T-cell (primary cell): ENCODE results near the gene KMT2D. TPM values are rescaled to one million over a fixed set of nuclear protein-coding genes. Genes with fewer than 3 reads are reported as not detected.

ENCODE experiments used
- ATAC-seq, 4 experiments: fragments of 200-7000 bp in 3 of 4; fragments of 150-1000 bp in 1 of 4; cut with Tn5 transposase; replicated peaks in 1 of 4; 1 replicate in 3 of 4; 2 replicates in 1 of 4; pipeline ENCODE4 v1.10.0; 2021; ENCODE audit warnings: moderate library complexity in 3 of 4, mild to moderate bottlenecking in 2 of 4, moderate number of reproducible peaks in 1 of 4
- CTCF ChIA-PET, 2 donors: fragments of 300-600 bp; sonication (Branson Sonifier 250); formaldehyde crosslinking; loops; one replicate each; lab custom pipeline; 2022; ENCODE audit warnings: antibody characterized with exemption in 2 of 2; lab: Charles Lee
- POLR2A ChIA-PET, 2 donors: fragments of 300-600 bp; sonication (Branson Sonifier 250); formaldehyde crosslinking; loops; one replicate each; lab custom pipeline; 2022; ENCODE audit warnings: antibody characterized with exemption in 2 of 2; lab: Charles Lee
- DNase-seq, 35 experiments: peaks; one replicate each; pipeline versions ENCODE4 v3.0.0 to v3.0.0-alpha.2; 2013 to 2023
- H3K27ac ChIP-seq: one replicate; pipeline ENCODE4 v1.5.1; 2013; ENCODE audit warnings: low read length
- H3K27me3 ChIP-seq, 2 experiments: replicated peaks in 1 of 2; 1 replicate in 1 of 2; 2 replicates in 1 of 2; pipeline versions ENCODE4 v1.6.1 to v1.7.0; 2013; ENCODE audit warnings: low read length in 1 of 2, mixed read lengths in 1 of 2; ENCODE audit not compliant: control insufficient read depth in 2 of 2, insufficient read depth in 2 of 2; ENCODE audit errors: extremely low read depth in 1 of 2
- H3K36me3 ChIP-seq, 2 donors: 1 replicate in 1 of 2; 2 replicates in 1 of 2; pipeline versions ENCODE4 v1.6.1 to v1.7.0; 2013; ENCODE audit warnings: low read length in 1 of 2; ENCODE audit not compliant: control insufficient read depth in 2 of 2, insufficient read depth in 1 of 2; ENCODE audit errors: extremely low read depth in 1 of 2
- H3K4me1 ChIP-seq, 2 experiments: 1 replicate in 1 of 2; 2 replicates in 1 of 2; pipeline versions ENCODE4 v1.6.1 to v1.7.0; 2013; ENCODE audit warnings: low read length in 2 of 2, mixed read lengths in 1 of 2; ENCODE audit not compliant: insufficient read depth in 2 of 2, control insufficient read depth in 1 of 2; ENCODE audit errors: extremely low read depth in 1 of 2
- H3K4me3 ChIP-seq, 2 donors: 1 replicate in 1 of 2; 2 replicates in 1 of 2; pipeline versions ENCODE4 v1.5.1 to v1.7.0; 2013; ENCODE audit warnings: mild to moderate bottlenecking in 2 of 2, low read length in 1 of 2, moderate library complexity in 1 of 2; ENCODE audit not compliant: control insufficient read depth in 1 of 2; ENCODE audit errors: extremely low read depth in 1 of 2
- H3K9me3 ChIP-seq: 2 replicates; pipeline ENCODE4 v1.7.0; 2013
- H3K27ac Mint-ChIP-seq, 2 donors: one replicate each; pipeline ENCODE4 v1.8.0; 2020 to 2021; ENCODE audit warnings: mild to moderate bottlenecking in 2 of 2, mixed read lengths in 2 of 2
- H3K27me3 Mint-ChIP-seq, 2 donors: one replicate each; pipeline ENCODE4 v1.8.0; 2021 to 2022; ENCODE audit warnings: mixed read lengths in 2 of 2
- H3K36me3 Mint-ChIP-seq: one replicate; pipeline ENCODE4 v1.8.0; 2021; ENCODE audit warnings: mixed read lengths
- H3K4me1 Mint-ChIP-seq, 3 donors: one replicate each; pipeline ENCODE4 v1.8.0; 2020 to 2022; ENCODE audit warnings: mixed read lengths in 3 of 3, mild to moderate bottlenecking in 1 of 3
- H3K4me3 Mint-ChIP-seq, 3 donors: one replicate each; pipeline ENCODE4 v1.8.0; 2020 to 2022; ENCODE audit warnings: mild to moderate bottlenecking in 3 of 3, mixed read lengths in 3 of 3, moderate library complexity in 3 of 3
- H3K9me3 Mint-ChIP-seq, 3 donors: one replicate each; pipeline ENCODE4 v1.8.0; 2020 to 2022; ENCODE audit warnings: mixed read lengths in 3 of 3
- WGBS: methylation state at CpG from one replicate; pipeline ENCODE4 v1.1.5; 2013; ENCODE audit warnings: missing lambda C conversion rate; ENCODE audit not compliant: insufficient coverage; 5-methylcytosine and 5-hydroxymethylcytosine counted together
- total RNA-seq, 35 experiments: library from RNA in 6 of 35; stranded (reverse) in 6 of 35; fragments of 120-200 nt in 1 of 35; gene quantifications; one replicate each; pipeline versions ENCODE4 v1.2.1 to v1.2.4 and lab custom pipeline; 2013 to 2026

The KMT2D gene
- total RNA-seq, 5 donors from 2014 or later (not counting 1 experiment from before 2014, with no cell fraction given): 135 to 161 (median 152) TPM

DNA sequence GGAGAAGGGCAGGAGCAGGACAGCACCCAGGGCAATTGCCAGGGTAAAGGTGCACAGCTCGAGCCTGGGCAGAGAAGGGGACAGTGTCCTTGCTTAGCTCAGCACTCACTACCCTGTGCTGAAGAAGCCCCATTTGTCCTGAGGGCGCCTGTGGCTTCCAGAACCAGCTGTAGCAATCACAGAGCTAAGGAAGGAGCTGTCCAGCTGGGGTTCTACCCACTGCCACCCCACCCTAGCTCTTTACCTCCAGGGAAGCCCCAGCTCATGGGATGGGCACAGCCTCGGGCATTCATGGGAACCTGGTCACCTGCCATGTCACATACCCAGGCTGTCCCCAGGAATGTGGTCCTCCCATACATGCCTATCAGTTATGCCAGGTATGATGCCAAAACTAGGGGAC, 44.2 kb upstream of the KMT2D start:
- H3K4me1 Mint-ChIP-seq: peaks cover 35 to 43% (median 36%) of the 10 kb centered on the region in 3 donors
- no peaks in the 10 kb centered on the region for H3K9me3 Mint-ChIP-seq
- Histone ChIP-seq H3K27me3 (no peaks in the 10 kb centered on the region), H3K9me3 (no peaks in the 10 kb centered on the region), H3K4me1 (peaks cover 5 to 26% of the 10 kb centered on the region in 2 experiments), H3K36me3 (peaks cover 18 to 76% of the 10 kb centered on the region in 2 donors), H3K4me3 (no peak overlapping the region), H3K27ac (no peak overlapping the region)
- WGBS: 56% methylated on average over 3 of the region's 3 CpGs
- H3K36me3 Mint-ChIP-seq: peaks cover 53% of the 10 kb centered on the region
- no peak for ATAC-seq
- H3K27me3 Mint-ChIP-seq: no peaks in the 10 kb centered on the region
- no peak overlapping the region for H3K27ac Mint-ChIP-seq
- no peak for DNase-seq
- CTCF ChIA-PET: interaction anchor here (0.6 to 1.3 kb wide), 7 partner anchors 10 to 149 kb away, joined by 3 to 5 read pairs (median 3); partner anchors contain the start of gene DHH (in 1 of the 2)
- H3K4me3 Mint-ChIP-seq: no peak overlapping the region
- POLR2A ChIA-PET: no interaction called here

DNA sequence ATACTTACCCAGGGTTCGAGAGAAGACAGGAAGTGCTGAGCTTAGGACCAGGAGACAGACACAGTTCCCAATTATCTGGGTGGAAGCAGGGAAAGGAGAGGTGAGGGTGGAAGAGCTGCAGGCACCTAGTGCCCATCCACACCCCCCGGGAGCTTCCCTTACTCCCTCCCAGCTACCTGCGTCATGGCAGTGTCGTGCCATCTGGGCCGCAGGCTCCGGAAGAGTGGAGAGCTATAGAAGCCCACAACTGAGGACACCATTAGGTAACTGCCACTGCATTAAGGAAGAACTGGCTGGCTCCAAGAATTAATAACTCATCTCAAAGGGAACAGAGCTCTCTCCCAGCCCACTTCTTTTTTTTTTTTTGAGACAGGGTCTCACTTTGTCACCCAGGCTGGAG, 39.8 kb upstream of the KMT2D start:
- H3K27ac ChIP-seq: no peak overlapping the region
- peaks cover 22 to 81% of the 10 kb centered on the region in 2 donors for H3K36me3 ChIP-seq
- ChIA-PET CTCF (interaction anchor here (0.7 to 2.1 kb wide), 9 partner anchors 9 to 37 kb away, joined by 3 to 9 read pairs (median 6); partner anchors contain the start of gene LMBR1L (in 1 of the 2)), POLR2A (interaction anchor here in 1 of 2 donors (0.6 to 2.2 kb wide), 2 partner anchors 10 to 18 kb away, joined by 7 to 10 read pairs; no protein-coding TSS in a partner anchor)
- no peaks in the 10 kb centered on the region for H3K9me3 ChIP-seq
- Mint-ChIP-seq H3K27ac (no peak overlapping the region), H3K36me3 (peaks cover 61% of the 10 kb centered on the region), H3K27me3 (peaks cover under 1 to 4% of the 10 kb centered on the region in 2 donors), H3K4me1 (peaks cover 0 to 10% (median 8%) of the 10 kb centered on the region in 3 donors), H3K9me3 (no peaks in the 10 kb centered on the region), H3K4me3 (no peak overlapping the region)
- H3K4me1 ChIP-seq: no peaks in the 10 kb centered on the region
- ATAC-seq (no peak), DNase-seq (no peak)
- H3K27me3 ChIP-seq: no peaks in the 10 kb centered on the region
- H3K4me3 ChIP-seq: no peak overlapping the region
- 100% methylated on average over 1 of the region's 6 CpGs for WGBS

DNA sequence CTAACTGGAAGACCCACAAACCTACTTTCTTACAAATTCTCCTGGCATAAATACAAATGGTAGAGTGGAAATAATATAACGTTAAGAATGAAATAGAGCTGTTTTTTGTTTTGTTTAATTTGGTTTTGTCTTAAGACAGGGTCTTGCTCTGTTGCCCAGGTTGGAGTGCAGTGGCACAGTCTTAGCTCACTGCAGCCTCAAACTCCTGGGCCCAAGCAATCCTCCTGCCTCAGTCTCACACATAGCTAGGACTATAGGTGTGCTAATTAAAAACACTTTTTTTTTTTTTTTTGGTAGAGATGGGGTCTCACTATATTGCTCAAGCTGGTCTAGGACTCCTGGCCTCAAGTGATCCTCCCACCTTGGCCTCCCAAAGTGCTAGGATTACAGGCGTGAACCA, 38.1 kb upstream of the KMT2D start:
- Mint-ChIP-seq H3K36me3 (peaks cover 56% of the 10 kb centered on the region), H3K4me1 (peaks cover 8 to 18% (median 10%) of the 10 kb centered on the region in 3 donors), H3K27me3 (peaks cover 10 to 15% of the 10 kb centered on the region in 2 donors), H3K4me3 (no peak overlapping the region), H3K9me3 (no peaks in the 10 kb centered on the region), H3K27ac (no peak overlapping the region)
- no peaks in the 10 kb centered on the region for H3K9me3 ChIP-seq
- ChIA-PET POLR2A (interaction anchor here (0.5 to 2.2 kb wide), 4 partner anchors 11 to 107 kb away, joined by 3 to 13 read pairs (median 9); no protein-coding TSS in a partner anchor), CTCF (interaction anchor here (0.5 to 2.1 kb wide), 18 partner anchors 9 to 347 kb away, joined by 3 to 11 read pairs (median 5); partner anchors contain the start of genes DDX23 (in 1 of the 2) and TUBA1B (in 1 of the 2))
- H3K27me3 ChIP-seq: peaks cover 0 to 14% of the 10 kb centered on the region in 2 experiments
- no peak for ATAC-seq
- DNase-seq: no peak
- H3K4me3 ChIP-seq: no peak overlapping the region
- peaks cover 19 to 64% of the 10 kb centered on the region in 2 donors for H3K36me3 ChIP-seq
- H3K27ac ChIP-seq: no peak overlapping the region
- no CpG with 5 or more reads among the region's 2 CpGs for WGBS
- peaks cover 0 to 11% of the 10 kb centered on the region in 2 experiments for H3K4me1 ChIP-seq

DNA sequence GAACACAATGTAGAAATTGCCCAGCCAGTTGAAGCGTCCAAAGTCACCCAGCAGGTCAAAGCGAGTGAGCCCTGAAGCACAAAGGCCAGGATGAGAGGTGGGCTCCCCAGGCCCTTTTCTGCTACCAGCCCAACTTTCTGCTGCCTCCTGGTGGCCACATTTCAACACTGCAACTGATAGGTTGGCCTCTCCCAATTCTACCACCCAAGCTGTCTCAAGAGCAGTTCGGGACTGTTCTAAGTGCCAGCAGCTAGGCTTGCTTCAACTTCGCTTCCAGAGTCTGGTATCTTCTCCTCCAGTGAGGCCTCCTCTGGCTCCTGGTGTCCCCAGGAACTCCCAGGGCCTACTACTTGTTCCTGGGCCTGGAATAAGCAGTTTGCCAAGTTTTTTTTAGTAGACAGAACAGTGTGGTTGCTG, 37.4 kb upstream of the KMT2D start:
- peaks cover 19 to 58% of the 10 kb centered on the region in 2 donors for H3K36me3 ChIP-seq
- Mint-ChIP-seq H3K36me3 (peaks cover 51% of the 10 kb centered on the region), H3K9me3 (no peaks in the 10 kb centered on the region), H3K27ac (no peak overlapping the region), H3K4me1 (peaks cover 8 to 23% (median 14%) of the 10 kb centered on the region in 3 donors), H3K4me3 (no peak overlapping the region), H3K27me3 (peaks cover 17 to 22% of the 10 kb centered on the region in 2 donors)
- ChIA-PET POLR2A (interaction anchor here in 1 of 2 donors (0.7 kb wide), 1 partner anchor 15 kb away, joined by 13 read pairs; no protein-coding TSS in a partner anchor), CTCF (interaction anchor here (0.5 to 2.1 kb wide), 9 partner anchors 10 to 346 kb away, joined by 3 to 11 read pairs (median 5); partner anchors contain the start of gene TUBA1B (in 1 of the 2))
- H3K27ac ChIP-seq: no peak overlapping the region
- peak; percentile 54 to 68 (median 62) for ATAC-seq
- peak in 31 of 35 experiments; percentile 16 to 78 (median 54) for DNase-seq
- peaks cover 0 to 20% of the 10 kb centered on the region in 2 experiments for H3K27me3 ChIP-seq
- no peaks in the 10 kb centered on the region for H3K9me3 ChIP-seq
- peaks cover 0 to 14% of the 10 kb centered on the region in 2 experiments for H3K4me1 ChIP-seq
- H3K4me3 ChIP-seq: no peak overlapping the region
- 61% methylated on average over 4 of the region's 4 CpGs for WGBS

DNA sequence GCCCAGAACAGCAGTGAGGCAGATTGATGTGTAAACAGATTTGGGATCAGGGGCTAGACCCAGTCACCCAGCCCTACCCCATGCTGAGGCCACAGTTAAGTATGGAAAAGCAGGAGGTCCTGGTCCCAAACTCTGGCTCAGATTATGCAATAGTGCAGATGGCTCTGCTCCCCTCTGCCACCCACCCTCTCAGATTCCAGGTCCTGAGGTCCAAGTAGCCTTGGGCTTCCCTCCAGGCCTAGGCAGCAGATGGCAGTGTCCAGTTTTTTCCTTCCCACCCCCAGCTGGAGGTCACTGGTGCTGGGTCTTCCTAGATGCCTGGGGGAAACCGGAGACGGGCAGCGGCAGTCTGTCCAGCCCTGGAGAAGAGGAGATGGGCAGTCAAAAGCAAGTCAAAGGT, 36.8 kb upstream of the KMT2D start:
- H3K4me1 Mint-ChIP-seq: peaks cover 9 to 25% (median 16%) of the 10 kb centered on the region in 3 donors
- Histone ChIP-seq H3K9me3 (no peaks in the 10 kb centered on the region), H3K4me1 (peaks cover 0 to 14% of the 10 kb centered on the region in 2 experiments), H3K4me3 (no peak overlapping the region), H3K27ac (no peak overlapping the region), H3K27me3 (peaks cover 0 to 27% of the 10 kb centered on the region in 2 experiments), H3K36me3 (peaks cover 19 to 51% of the 10 kb centered on the region in 2 donors)
- no peak for DNase-seq
- H3K4me3 Mint-ChIP-seq: no peak overlapping the region
- no peak overlapping the region for H3K27ac Mint-ChIP-seq
- ATAC-seq: no peak
- no peaks in the 10 kb centered on the region for H3K9me3 Mint-ChIP-seq
- POLR2A ChIA-PET: no interaction called here
- H3K36me3 Mint-ChIP-seq: peaks cover 44% of the 10 kb centered on the region
- WGBS: no CpG with 5 or more reads among the region's 3 CpGs
- peaks cover 20 to 25% of the 10 kb centered on the region in 2 donors for H3K27me3 Mint-ChIP-seq
- CTCF ChIA-PET: interaction anchor here (1.2 to 2.1 kb wide), 4 partner anchors 9 to 34 kb away, joined by 5 to 11 read pairs (median 6); partner anchors contain the start of gene TUBA1B (in 1 of the 2)

DNA sequence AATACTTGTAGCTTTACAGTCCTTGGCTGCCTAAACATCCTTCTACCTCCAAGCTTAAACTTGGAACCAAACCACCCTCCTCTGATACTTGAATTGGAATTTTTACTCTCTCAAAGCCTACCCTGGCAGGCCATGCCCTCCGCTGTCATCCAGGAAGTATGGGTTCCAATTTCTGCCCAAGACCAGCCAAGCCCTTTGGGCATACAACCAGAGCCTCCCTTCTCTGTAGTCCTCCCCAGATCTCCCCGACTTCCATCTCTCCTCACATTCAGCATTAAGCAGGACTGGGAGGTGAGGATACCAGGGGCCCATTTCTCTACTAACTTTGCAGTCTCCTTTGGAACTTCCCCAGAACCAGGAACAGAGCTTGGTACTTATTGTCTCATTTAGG, 34.4 kb upstream of the KMT2D start:
- H3K36me3 ChIP-seq: peaks cover 10 to 27% of the 10 kb centered on the region in 2 donors
- peak overlapping the region in 1 of 3 donors; percentile 30 for H3K4me3 Mint-ChIP-seq
- no peak overlapping the region for H3K4me3 ChIP-seq
- H3K27me3 Mint-ChIP-seq: peaks cover 38 to 48% of the 10 kb centered on the region in 2 donors
- 100% methylated on average over 1 of the region's 2 CpGs for WGBS
- no peak overlapping the region for H3K27ac ChIP-seq
- H3K27ac Mint-ChIP-seq: no peak overlapping the region
- H3K36me3 Mint-ChIP-seq: peaks cover 24% of the 10 kb centered on the region
- DNase-seq (no peak), ATAC-seq (no peak)
- ChIA-PET POLR2A (interaction anchor here in 1 of 2 donors (1.1 kb wide), 1 partner anchor 24 kb away, joined by 3 read pairs; no protein-coding TSS in a partner anchor), CTCF (interaction anchor here (0.5 to 6.5 kb wide), 8 partner anchors 9 to 140 kb away, joined by 3 to 37 read pairs (median 3); partner anchors contain the start of gene LMBR1L (in 1 of the 2))
- H3K4me1 ChIP-seq: peaks cover 6 to 39% of the 10 kb centered on the region in 2 experiments
- H3K27me3 ChIP-seq: peaks cover 4 to 51% of the 10 kb centered on the region in 2 experiments
- H3K4me1 Mint-ChIP-seq: peaks cover 29 to 47% (median 39%) of the 10 kb centered on the region in 3 donors
- no peaks in the 10 kb centered on the region for H3K9me3 ChIP-seq
- H3K9me3 Mint-ChIP-seq: no peaks in the 10 kb centered on the region
